ENCODE data around the gene CNOT3.

- TF ChIP-seq CTCF (IDR thresholded peaks at IDR 0.05; ENCODE audit: poor library complexity) = no peak
- TF ChIP-seq EZH2 (IDR thresholded peaks at IDR 0.05; ENCODE audit: borderline replicate concordance) = no peak
Measured at GRCh38 chr19:54190503-54191010, 53.0 kb downstream of the CNOT3 start.
